HK-2 (cell line): ENCODE results near the gene KRTAP4-16.
"Not testable (repeated sequence)": the region's sequence is repeated elsewhere in the genome, so short reads cannot be mapped to it uniquely, and the experiment has no call there.

Source experiments
- DNase-seq: peaks from one replicate; pipeline ENCODE4 v3.0.0-alpha.2; 2018; ENCODE audit not compliant: unreplicated experiment

Gene KRTAP4-16

DNA sequence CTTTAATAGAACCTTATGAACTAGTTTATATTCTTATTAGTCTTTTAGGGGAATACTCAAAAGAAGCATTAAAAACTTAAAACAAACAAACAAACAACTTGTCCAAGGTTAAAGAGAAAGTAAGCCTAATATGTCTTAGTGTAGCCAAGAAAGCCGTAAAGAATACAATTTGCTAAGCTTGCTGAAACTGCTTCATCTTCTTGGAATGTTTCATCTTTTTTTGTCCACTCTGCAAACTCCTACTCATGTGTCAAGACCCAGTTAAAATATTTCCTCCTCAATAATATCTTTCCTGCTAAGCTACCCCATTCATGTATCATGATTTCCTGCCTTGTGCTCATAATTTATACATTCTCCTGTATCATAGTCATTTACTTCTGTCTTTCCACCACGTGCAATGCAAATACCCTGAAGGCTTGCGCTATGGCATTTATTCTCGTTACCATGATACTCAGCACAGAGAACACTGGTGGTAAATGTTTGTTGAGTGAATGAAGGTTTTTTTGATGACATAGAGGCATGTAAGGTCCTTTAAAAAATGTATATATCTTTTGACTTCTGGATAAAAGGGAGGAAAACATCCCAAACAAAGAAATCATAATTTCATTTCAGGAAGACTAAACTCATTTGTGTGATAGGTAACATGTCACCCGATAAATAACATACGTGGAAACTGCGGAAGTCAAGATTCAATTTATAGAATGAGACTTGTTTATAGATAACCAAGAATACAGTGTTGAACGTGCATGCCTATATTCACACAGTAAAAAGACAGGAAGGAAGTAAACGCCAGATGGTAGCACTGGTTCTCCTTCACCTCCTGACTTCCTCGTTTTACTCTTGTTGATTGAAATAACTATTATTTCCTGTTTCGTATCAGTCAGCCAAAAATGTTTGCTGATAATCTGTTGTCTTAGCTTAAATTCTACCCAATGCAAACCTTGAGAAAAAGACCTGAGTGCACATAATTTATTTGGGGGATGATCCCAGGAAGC lies 18.0 kb upstream of the KRTAP4-16 start:
- not testable (repeated sequence) for DNase-seq

DNA sequence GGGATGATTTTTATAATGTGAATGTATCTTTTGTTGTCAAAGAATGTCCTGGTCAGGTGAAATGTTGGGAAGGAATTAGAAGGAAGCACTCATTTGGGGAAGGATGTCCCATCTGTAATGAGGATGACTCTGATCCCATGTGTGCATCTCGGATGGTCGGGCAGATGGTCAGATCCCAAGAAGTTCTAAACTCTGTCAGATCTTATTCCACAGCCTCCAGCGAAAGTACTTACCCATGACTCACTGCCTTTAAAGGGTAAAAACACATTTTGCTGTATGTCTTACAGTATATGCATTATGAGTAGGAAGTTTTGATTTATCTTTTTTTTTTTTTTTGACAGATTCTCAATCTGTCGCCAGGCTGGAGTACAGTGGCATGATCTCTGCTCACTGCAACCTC lies 16.7 kb upstream of the KRTAP4-16 start:
- DNase-seq, result no peak

DNA sequence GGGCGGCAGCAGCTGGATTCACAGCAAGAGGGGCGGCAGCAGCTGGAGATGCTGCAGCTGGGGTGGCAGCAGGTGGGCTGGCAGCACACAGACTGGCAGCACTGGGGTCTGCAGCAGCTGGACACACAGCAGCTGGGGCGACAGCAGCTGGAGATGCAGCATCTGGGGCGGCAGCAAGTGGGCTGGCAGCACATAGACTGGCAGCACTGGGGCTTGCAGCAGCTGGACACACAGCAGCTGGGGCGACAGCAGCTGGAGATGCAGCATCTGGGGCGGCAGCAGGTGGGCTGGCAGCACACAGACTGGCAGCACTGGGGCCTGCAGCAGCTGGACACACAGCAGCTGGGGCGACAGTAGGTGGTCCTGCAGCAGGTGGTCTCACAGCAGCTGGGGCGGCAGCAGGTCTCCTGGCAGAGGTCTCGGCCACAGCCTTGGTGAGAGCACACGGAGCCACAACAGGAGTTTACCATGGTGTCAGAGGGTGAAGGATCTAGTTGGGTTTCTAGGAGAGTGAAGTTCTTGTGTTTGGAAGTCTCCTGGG lies 15.9 kb upstream of the KRTAP4-16 start, which contains the start of gene KRTAP4-11:
KRTAP4-11 (minus strand) TSS at position 528 of the 541 bp plus-strand sequence; CDS start at position 470, 58 bp downstream.
- not testable (repeated sequence) for DNase-seq

DNA sequence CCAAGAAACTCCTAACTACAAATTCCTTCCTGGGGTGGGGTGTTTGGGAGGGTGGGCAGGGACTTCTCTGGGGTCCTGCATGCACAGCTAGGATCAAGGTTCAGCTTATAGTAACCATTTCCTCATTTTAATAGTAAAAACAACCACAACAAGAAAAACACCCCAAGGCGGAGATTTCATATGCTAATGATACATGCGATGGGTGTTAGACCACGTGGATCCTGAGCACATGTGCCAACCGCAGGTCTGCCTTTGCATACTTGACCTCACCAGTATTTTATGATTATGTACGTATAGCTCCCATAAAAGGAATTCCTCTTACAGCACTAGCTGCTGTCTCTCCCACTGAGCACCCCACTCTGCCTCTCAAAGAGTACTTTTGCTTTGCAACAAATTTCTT lies 14.3 kb upstream of the KRTAP4-16 start:
- no peak for DNase-seq

DNA sequence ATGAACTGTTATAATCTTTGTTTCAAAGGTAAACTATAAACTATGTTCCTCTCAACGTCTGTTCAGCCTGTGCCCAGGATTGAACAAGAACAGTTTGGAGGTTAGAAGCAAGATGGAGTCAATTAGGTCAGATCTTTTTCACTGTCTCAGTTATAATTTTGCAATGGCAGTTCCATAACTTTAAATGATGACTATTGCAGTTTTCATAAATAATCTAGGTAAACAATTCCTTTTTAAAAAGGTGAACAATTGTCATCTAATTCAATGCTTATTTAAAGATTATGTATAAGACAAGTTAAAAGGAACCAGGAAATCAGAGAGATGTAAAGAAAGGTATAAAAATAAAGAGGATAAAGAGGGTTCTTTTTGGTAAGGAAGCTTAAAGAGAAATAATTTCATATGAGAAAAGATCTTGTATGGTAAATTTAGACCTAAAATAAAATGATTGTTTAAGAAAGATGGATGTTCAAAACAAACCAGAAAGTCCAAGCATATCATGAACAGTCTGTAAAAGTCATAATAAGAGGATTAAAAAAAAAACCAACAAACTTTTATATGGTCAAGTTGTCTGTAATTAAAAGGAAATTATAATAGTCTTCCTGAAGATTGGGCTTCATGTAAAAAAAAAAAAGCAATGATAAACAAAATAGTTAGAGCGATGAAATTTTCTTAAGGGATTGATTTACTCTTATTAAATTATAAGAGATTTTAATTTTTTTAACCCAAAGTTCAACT lies 9.3 kb upstream of the KRTAP4-16 start:
- no peak for DNase-seq

DNA sequence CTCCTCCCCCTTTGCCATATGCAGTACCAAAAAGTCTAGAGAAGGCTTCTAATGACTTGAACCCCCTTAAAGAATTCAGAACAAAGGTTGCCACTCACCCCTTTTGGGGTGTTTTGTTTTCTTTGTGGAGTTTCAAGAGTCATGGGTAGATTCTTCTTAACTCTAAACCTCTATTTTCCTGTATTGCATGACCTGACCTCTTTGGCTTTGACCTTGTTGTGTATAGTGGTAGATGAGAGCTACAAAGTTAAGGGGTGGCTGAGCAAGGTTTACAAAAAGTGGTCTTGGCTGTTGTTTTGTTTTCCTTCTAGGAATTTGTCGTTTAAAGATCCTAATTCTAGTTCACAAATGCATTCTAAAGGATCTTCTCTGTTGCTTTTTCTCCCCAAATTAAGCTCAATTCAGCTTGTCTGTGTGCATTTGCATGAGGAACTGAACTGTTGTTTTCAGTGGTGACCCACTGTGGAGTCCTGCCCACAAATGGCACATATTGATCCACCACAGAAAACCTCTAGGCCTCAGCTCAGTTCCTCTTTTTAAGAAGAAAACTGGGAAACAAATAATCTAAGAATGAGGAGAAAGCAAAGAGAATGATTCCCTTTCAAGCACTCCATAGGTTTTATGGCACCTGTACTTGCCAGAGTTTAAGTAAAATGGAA lies 6.8 kb upstream of the KRTAP4-16 start:
- not testable (repeated sequence) for DNase-seq

DNA sequence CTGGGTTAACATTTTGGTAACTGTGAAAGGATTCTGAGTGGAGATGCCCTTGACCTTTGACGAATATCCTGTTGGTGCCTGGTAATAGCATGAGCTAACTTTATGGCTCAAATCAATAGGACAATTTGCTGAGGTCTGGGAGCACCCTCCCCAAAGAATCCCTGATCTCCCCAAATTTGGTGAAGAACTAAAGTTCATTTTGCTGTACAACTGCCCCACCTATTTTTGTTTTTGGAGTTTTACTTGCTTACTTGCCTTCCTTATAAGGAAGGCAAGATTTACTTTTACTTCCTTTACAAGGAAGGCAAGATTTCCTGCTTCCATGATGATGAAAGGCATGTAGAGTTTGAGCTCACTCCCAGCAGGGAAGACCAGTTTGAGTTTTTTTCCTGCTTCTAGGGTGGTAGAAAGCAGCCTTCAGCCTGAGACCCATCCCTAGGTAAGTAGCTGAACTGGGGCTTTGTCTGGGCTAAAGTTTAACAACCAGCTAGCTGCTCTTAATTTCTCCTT lies 6.0 kb upstream of the KRTAP4-16 start:
- DNase-seq, result no peak

DNA sequence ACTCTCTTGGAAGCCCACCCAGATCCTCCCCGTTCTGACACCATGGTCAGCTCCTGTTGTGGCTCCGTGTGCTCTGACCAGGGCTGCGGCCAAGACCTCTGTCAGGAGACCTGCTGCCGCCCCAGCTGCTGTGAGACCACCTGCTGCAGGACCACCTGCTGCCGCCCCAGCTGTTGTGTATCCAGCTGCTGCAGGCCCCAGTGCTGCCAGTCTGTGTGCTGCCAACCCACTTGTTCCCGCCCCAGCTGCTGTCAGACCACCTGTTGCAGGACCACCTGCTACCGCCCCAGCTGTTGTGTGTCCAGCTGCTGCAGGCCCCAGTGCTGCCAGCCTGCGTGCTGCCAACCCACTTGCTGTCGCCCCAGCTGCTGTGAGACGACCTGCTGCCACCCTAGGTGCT lies 3.3 kb upstream of the KRTAP4-16 start, which contains the start of gene KRTAP4-9:
KRTAP4-9 (plus strand) TSS at position 43 of the 400 bp plus-strand sequence; CDS start at position 43, 0 bp downstream.
- DNase-seq, result not testable (repeated sequence)

DNA sequence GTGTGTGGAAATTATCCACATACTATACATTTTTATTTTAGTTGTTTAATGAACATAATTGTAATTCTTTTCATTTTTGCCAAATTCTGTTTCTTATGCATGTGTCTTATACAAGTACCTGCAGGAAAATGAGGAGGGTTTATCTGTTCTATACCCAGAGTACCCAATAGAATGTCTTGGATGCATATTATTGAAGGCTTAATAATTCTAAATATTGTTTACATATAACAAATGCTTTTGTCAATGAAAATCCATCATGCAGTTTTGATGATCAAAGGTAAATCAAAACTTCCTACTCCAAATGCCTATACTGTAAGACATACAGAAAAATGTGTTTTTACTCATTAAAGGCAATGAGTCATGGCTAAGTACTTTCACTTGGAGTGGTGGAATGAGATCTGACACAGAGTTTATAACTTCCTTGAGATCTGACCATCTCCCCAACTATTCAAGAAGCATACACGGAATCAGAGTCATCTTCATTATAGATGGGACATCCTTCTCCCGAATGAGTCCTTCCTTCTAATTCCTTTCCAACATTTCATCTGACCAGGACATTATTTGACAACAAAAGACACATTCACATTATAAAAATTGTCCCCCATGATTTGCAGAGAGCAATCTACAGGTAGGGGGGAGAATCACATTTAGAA lies 2.5 kb upstream of the KRTAP4-16 start:
- DNase-seq, result not testable (repeated sequence)

DNA sequence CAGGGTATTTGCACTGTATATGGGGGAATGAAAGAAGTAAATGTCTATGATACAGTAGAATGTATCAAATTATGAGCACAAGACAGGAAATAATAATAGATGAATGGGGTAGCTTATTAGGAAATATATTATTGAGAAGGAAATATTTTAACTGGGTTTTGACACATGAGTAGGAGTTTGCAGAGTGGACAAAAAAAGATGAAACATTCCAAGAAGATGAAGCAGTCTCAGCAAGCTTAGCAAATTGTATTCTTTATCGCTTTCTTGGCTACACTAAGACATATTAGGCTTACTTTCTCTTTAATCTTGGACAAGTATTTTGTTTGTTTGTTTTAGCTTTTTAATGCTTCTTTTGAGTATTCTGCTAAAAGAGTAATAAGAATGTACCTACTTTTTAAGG lies 1.9 kb upstream of the KRTAP4-16 start:
- no peak for DNase-seq

DNA sequence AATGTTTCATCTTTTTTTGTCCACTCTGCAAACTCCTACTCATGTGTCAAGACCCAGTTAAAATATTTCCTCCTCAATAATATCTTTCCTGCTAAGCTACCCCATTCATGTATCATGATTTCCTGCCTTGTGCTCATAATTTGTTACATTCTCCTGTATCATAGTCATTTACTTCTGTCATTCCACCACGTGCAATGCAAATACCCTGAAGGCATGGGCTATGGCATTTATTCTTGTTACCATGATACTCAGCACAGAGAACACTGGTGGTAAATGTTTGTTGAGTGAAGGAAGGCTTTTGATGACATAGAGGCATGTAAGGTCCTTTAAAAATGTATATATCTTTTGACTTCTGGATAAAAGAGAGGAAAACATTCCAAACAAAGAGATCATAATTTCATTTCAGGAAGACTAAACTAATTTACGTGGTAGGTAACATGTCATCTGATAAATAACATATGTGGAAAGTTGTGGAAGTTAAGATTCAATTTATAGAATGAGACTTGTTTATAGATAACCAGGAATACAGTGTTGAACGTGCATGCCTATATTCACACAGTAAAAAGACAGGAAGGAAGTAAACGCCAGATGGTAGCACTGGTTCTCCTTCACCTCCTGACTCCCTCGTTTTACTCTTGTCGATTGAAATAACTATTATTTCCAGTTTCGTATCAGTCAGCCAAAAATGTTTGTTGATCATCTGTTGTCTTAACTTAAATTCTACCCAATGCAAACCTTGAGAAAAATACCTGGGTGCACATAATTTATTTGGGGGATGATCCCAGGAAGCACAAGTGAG lies 2.1 kb downstream of the KRTAP4-16 start:
- not testable (repeated sequence) for DNase-seq

DNA sequence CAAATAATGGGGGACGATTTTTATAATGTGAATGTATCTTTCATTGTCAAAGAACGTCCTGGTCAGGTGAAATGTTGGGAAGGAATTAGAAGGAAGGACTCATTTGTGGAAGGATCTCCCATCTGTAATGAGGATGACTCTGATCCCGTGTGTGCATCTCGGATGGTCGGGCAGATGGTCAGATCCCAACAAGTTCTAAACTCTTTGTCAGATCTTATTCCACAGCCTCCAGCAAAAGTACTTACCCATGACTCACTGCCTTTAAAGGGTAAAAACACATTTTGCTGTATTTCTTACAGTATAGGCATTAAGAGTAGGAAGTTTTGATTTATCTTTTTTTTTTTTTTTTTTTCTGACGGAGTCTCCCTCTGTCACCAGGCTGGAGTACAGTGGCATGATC lies 3.5 kb downstream of the KRTAP4-16 start:
- DNase-seq, result no peak

DNA sequence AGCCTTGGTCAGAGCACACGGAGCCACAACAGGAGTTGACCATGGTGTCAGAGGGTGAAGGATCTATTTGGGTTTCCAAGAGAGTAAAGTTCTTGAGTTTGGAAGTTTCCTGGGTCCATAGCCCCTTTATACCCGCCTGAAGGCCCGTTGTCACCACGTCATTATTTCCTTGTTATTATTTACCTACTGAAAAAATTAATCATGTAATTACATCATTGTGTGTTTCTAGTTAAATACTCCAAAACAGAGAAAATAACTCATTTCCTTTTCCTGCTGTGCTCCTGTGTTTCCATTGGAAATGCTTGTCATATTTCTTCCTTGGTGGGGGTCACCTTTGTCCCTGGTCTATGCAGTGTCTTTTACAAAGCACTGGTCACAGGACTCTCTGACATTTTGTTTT lies 4.0 kb downstream of the KRTAP4-16 start, which contains the start of gene KRTAP4-8:
KRTAP4-8 (minus strand) TSS at position 101 of the 400 bp plus-strand sequence; CDS start at position 43, 58 bp downstream.
- no peak for DNase-seq

DNA sequence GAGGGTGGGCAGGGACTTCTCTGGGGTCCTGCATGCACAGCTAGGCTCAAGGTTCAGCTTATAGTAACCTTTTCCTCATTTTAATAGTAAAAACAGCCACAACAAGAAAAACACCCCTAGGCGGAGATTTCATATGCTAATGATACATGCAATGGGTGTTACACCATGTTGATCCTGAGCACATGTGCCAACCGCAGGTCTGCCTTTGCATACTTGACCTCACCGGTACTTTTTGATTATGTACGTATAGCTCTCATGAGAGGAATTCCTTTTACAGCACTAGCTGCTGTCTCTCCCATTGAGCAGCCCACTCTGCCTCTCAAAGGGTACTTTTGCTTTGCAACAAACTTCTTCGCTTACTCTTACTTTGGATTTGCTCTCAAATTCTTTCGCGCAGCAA lies 6.0 kb downstream of the KRTAP4-16 start:
- DNase-seq, result no peak

DNA sequence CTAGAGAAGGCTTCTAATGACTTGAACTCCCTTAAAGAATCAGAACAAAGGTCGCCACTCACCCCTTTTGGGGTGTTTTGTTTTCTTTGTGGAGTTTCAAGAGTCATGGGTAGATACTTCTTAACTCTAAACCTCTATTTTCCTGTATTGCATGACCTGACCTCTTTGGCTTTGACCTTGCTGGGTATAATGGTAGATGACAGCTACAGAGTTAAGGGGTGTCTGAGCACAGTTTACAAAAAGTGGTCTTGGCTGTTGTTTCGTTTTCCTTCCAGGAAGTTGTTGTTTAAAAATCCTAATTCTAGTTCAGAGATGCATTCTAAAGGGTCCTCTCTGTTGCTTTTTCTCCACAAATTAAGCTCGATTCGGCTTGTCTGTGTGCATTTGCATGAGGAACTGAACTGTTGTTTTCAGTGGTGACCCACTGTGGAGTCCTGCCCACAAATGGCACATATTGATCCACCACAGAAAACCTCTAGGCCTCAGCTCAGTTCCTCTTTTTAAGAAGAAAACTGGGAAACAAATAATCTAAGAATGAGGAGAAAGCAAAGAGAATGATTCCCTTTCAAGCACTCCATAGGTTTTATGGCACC lies 13.2 kb downstream of the KRTAP4-16 start:
- DNase-seq, result not testable (repeated sequence)

DNA sequence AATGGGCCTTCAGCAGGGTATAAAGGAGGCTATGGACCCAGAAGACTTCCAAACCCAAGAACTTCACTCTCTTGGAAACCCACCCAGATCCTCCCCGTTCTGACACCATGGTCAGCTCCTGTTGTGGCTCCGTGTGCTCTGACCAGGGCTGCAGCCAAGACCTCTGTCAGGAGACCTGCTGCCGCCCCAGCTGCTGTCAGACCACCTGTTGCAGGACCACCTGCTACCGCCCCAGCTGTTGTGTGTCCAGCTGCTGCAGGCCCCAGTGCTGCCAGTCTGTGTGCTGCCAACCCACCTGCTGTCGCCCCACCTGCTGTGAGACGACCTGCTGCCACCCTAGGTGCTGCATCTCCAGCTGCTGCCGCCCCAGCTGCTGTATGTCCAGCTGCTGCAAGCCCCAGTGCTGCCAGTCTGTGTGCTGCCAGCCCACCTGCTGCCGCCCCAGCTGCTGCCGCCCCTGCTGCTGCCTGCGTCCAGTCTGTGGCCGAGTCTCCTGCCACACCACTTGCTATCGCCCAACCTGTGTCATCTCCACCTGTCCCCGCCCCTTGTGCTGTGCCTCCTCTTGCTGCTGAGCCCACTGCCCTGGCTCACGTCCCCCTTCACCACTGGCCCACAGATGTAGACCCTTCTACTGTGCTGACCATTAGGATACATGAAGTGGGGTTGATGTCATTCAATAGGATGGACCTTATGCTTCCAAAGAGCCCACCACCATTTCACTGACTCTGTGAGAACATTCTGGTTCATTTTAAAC lies 17.7 kb downstream of the KRTAP4-16 start, which contains the start of gene KRTAP4-7:
KRTAP4-7 (plus strand) TSS at position 51 of the 757 bp plus-strand sequence; CDS start at position 108, 57 bp downstream.
- not testable (repeated sequence) for DNase-seq

DNA sequence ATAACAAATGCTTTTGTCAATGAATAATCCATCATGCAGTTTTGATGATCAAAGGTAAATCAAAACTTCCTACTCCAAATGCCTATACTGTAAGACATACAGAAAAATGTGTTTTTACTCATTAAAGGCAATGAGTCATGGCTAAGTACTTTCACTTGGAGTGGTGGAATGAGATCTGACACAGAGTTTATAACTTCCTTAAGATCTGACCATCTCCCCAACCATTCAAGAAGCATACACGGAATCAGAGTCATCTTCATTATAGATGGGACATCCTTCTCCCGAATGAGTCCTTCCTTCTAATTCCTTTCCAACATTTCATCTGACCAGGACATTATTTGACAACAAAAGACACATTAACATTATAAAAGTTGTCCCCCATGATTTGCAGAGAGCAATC lies 18.6 kb downstream of the KRTAP4-16 start:
- not testable (repeated sequence) for DNase-seq

DNA sequence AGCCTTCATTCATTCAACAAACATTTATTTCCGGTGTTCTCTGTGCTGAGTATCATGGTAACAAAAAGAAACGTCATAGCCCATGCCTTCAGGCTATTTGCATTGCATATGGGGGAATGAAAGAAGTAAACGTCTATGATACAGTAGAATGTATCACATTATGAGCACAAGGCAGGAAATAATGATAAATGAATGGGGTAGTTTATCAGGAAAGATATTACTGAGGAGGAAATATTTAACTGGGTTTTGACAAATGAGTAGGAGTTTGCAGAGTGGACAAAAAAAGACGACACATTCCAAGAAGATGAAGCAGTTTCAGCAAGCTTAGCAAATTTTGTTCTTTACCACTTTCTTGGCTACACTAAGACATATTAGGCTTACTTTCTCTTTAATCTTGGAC lies 19.4 kb downstream of the KRTAP4-16 start:
- no peak for DNase-seq

DNA sequence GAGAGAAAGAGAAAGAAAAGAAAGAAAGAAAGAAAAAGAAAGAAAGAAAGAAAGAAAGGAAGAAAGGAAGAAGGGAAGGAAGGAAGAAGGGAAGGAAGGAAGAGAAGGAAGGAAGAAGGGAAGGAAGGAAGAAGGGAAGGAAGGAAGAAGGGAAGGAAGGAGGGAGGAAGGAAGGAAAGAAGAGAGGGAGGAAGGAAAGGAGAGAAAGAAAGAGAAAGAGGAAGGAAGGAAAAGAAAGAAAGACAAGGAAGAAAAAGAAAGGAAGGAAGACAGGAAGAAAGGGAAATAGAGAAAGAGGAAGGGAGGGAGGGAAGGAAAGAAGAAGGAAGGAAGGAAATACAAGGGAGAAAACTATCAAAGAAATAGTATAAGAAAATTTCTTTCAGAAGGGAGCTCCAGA lies 25.2 kb downstream of the KRTAP4-16 start:
- no peak for DNase-seq
